ENCODE measurements around the gene HJURP. TPM values are rescaled to one million over a fixed set of nuclear protein-coding genes. Genes with fewer than 3 reads are reported as not detected.
A peak's percentile ranks its signal among the peaks of the same experiment; 100 is the strongest.

HJURP gene
- total RNA-seq, 1 donor from 2014 or later = 1.2 TPM

- Histone ChIP-seq H3K4me3 (no peak overlapping the region), H3K36me3 (no peaks in the 10 kb centered on the region), H3K9me3 (no peaks in the 10 kb centered on the region), H3K27ac (no peak overlapping the region), H3K4me1 (no peaks in the 10 kb centered on the region), H3K27me3 (no peaks in the 10 kb centered on the region)
- intact Hi-C loops (cut with DNase I) = no loop called here
- ATAC-seq = no peak
- TF ChIP-seq, protein P1, sequence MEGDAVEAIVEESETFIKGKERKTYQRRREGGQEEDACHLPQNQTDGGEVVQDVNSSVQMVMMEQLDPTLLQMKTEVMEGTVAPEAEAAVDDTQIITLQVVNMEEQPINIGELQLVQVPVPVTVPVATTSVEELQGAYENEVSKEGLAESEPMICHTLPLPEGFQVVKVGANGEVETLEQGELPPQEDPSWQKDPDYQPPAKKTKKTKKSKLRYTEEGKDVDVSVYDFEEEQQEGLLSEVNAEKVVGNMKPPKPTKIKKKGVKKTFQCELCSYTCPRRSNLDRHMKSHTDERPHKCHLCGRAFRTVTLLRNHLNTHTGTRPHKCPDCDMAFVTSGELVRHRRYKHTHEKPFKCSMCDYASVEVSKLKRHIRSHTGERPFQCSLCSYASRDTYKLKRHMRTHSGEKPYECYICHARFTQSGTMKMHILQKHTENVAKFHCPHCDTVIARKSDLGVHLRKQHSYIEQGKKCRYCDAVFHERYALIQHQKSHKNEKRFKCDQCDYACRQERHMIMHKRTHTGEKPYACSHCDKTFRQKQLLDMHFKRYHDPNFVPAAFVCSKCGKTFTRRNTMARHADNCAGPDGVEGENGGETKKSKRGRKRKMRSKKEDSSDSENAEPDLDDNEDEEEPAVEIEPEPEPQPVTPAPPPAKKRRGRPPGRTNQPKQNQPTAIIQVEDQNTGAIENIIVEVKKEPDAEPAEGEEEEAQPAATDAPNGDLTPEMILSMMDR (IDR thresholded peaks at IDR 0.05) = no peak
- peak; percentile 27 for DNase-seq
These were observed 22.5 kb downstream of the HJURP start for GRCh38 chr2:233831861-233832260.

GRCh38 chr2:233831011-233831721 is 23.2 kb downstream of the HJURP start:
- no peaks in the 10 kb centered on the region for H3K36me3 ChIP-seq
- H3K4me3 ChIP-seq = no peak overlapping the region
- intact Hi-C loops (cut with DNase I) = no loop called here
- no peaks in the 10 kb centered on the region for H3K27me3 ChIP-seq
- H3K27ac ChIP-seq = no peak overlapping the region
- TF ChIP-seq, protein P1 (IDR thresholded peaks at IDR 0.05) = no peak
- no peaks in the 10 kb centered on the region for H3K4me1 ChIP-seq
- ATAC-seq = peak; percentile 15
- H3K9me3 ChIP-seq = no peaks in the 10 kb centered on the region
- DNase-seq = peak; percentile 59

GRCh38 chr2:233830111-233830802 is 24.1 kb downstream of the HJURP start:
- Histone ChIP-seq H3K4me3 (no peak overlapping the region), H3K9me3 (no peaks in the 10 kb centered on the region), H3K27me3 (no peaks in the 10 kb centered on the region), H3K4me1 (no peaks in the 10 kb centered on the region), H3K36me3 (no peaks in the 10 kb centered on the region), H3K27ac (no peak overlapping the region)
- intact Hi-C loops (cut with DNase I) = no loop called here
- TF ChIP-seq, protein P1 (IDR thresholded peaks at IDR 0.05) = no peak
- DNase-seq = peak; percentile 45
- peak; percentile 12 for ATAC-seq

- Histone ChIP-seq H3K36me3 (no peaks in the 10 kb centered on the region), H3K27me3 (no peaks in the 10 kb centered on the region), H3K9me3 (no peaks in the 10 kb centered on the region), H3K27ac (no peak overlapping the region), H3K4me1 (no peaks in the 10 kb centered on the region), H3K4me3 (no peak overlapping the region)
- TF ChIP-seq, protein P1 (IDR thresholded peaks at IDR 0.05) = no peak
- DNase-seq (peak; percentile 32), ATAC-seq (no peak)
- intact Hi-C loops (cut with DNase I) = no loop called here
These were observed 24.9 kb downstream of the HJURP start for GRCh38 chr2:233829193-233830110.

DNA sequence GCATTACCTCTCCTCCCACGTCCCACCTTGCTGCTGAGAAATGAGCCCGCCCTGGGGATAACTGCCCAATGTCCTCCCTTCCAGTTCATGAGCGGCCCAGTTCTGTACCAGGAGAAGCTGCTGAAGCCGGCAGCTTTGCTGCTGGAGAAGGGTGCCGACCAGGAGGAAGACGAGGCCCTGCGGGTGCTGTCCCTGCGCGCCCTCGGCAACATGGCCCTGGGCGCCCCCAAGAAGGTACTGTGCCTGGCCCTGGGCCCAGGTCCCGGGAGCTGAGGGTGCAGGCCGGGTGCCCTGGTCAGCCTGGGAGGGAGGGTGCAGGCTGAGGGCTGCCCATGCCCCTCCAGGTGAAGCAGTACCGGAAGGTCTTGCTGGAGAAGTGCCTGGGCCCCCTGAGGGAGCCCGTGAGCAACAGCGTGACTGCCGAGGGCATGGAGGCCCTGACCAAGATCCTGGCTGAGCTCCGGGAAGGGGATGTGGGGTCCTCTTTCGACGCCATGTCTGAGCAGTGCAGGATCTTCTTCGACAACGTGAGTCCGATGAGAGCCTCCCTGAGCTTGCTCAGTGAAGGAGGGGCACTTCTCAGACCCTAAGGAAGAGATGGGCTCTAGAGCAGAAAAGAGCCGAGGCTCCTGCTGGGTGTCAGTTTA is 25.7 kb downstream of the HJURP start:
- H3K36me3 ChIP-seq = no peaks in the 10 kb centered on the region
- TF ChIP-seq, protein P1 (IDR thresholded peaks at IDR 0.05) = no peak
- ATAC-seq (peak; percentile 24), DNase-seq (peak; percentile 57)
- no peak overlapping the region for H3K4me3 ChIP-seq
- H3K27me3 ChIP-seq = no peaks in the 10 kb centered on the region
- H3K27ac ChIP-seq = no peak overlapping the region
- intact Hi-C loops (cut with DNase I) = no loop called here
- H3K4me1 ChIP-seq = no peaks in the 10 kb centered on the region
- H3K9me3 ChIP-seq = no peaks in the 10 kb centered on the region
